ENCODE results near the gene SPINK4.

Gene SPINK4

GRCh38 chr9:33291901-33292300 is 51.9 kb downstream of the SPINK4 start:
- no peak for DNase-seq (ENCODE audit: low spot score)

DNA sequence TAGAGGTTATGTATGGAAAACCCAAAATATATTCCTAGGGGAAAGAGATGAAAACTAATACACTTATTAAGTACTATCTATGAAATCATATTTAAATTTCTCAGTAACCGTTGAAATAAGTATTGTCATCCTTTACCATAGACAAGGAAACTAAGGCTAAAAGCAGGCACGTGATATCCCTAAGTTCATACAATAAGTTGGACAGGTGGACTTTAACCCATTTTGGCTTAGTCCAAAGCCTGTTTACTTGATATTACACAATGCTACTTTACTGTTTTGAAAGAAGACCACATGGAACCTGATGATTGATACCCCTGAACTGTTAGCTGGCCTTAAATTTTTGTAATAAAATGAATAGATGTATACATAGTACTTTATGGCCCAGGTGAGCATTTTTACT is 53.8 kb downstream of the SPINK4 start:
- DNase-seq (ENCODE audit: low spot score) = no peak

GRCh38 chr9:33294670-33295432 is 54.9 kb downstream of the SPINK4 start:
- no peak for DNase-seq (ENCODE audit: low spot score)

- DNase-seq (ENCODE audit: low spot score) = no peak
Observed at GRCh38 chr9:33295571-33295970, 55.6 kb downstream of the SPINK4 start.

DNA sequence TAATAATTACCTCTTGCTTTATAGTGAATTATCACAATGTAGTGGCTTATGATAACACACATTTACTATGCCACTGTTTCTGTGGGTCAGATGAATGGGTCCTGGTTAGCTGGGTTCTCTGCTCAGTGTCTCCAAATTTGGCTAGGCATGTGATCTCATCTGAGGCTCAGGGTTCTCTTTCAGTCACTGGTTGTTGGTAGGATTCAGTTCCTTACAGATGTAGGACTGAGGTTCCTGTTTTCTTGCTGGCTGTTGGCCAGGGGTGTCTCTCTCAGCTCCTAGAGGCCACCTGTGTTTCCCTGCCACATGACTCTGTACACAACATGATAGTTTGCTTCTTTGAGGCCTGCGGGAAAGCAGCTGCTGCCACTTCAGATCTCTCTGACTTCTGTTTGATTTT is 57.5 kb downstream of the SPINK4 start:
- no peak for DNase-seq (ENCODE audit: low spot score)
